GM18858 (cell line): Measurements from ENCODE around the gene SYT2.
"Not testable (repeated sequence)": the region's sequence is repeated elsewhere in the genome, so short reads cannot be mapped to it uniquely, and the experiment has no call there.

Experiments
- ATAC-seq: cut with Tn5 transposase; IDR thresholded peaks from one replicate; pipeline ENCODE4 v1.9.1; 2021; ENCODE audit not compliant: unreplicated experiment

Gene SYT2

DNA sequence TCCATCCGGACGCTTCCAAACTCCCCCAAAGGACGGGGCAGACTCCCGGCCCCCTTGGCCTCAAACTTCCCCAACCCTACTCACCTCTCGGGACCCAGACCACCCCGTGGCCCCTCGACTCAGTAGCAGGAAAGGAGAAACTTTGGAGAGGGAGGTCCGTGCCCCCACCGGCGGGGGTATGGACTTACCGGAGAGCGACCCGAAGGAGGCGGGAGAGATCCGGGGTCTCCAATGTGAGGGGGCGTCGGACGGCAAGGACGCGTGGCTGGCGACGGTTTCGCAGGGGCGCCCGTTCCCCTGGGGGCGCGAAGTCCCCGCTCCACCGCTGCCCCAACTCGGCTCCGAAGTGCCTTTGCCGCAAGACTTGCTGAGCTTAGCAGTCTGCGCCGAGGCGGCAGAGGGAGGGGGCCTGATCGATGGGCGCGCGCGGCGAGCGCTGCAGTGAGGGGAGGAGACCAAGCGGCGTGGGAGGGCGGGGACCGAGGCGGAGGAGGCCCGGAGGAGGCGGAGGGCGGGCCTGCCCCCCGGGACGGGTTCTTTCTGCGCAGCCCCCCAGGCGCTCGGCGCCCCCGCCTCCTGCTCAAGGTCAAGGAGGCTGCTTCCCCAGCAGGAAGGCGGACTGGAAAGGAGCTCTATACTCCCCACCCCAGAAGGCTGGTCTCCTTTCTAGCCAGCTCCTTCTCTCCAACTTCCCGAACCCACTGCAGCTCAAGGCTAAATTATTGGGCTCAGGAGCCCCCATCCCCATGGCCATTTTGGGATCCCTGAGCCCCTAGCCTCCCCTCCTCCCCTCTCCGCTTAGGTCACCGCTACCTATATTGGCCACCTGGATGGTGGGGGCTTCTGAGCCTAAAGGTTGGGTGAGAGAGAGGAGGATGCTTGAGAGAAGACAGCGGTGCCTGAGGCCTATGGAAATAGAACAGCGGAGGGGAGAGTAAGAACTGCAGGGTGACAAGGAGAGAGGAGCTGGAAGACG is at the start of gene SYT2:
Gene SYT2, minus strand, starts transcription at position 385 of the 976 bp plus-strand sequence. CDS start 104,682 bp downstream, outside the sequence.
- ATAC-seq, result no peak

DNA sequence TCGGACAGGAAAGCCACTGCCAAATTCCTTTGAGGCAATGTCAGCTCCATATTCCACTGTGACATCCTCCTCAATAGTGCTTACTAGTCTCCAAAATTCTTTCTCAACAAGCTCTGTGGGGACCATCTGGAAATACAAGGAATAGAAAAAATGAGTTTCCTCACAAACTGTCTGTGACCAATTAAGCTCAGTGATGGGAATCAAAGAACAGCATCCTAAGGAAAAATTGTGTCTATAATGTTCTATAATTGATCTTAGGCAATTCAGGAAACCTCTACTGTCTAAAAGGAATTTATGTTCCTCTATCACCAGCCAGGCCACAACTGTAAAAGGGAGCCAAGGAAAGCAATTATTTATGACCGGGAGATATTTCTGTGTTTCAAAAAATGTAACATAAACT is 46.1 kb upstream of the SYT2 start:
- ATAC-seq, result no peak

DNA sequence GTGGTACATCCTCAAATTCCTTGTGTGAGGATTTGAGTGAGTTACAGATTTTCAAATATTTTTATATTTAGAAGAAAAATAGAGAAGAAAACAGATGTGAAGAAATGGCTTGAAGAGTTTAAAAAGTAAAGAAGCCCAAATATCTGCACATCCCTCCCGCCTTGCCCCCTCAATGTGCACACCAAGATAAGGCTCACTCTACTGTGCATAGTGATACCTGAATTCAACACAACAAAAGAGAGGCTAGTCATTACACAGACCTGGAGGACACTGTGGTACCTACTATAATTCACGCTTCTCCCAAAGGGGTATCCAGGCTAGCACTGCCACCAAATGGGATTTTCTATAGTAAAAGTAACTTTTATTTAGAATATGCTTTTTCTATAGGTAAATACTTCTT is 44.0 kb upstream of the SYT2 start:
- no peak for ATAC-seq

DNA sequence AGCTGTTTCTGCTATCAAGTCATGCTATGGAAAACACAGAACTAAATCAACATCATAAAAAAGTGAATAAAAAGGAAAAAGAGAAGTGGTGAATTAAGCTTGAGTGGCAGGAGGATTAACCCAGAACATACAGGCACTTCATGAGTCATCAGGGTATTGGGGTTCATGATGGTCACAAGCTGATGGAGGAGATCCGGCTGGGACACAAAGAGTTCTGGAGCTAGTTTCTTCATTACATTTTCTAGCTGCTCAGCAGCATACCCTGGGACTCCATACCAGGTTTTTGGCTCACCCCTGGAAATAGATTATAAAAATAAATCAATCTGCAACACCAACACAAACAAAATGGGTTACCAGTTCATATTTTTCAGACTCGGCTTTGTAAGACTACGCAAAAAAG is 42.5 kb upstream of the SYT2 start:
- ATAC-seq, result no peak

DNA sequence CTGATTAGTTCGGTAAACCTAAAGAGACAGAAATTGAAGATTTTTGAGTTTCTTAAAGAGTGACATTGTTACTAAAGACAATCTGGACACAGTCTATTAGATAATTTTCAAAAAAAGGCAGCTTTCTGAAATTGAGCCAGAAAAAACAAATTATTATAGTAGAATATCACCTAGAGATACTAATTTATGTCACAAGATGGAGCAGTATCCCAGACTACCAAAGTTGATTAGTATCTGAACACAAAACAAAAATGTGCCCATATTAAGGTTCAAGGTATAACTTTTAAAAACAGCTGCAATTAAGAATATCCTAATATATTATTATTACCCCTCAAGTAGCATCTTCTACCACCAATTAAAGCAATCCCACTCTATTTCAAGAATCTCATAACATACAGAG is 40.5 kb upstream of the SYT2 start:
- ATAC-seq, result no peak

DNA sequence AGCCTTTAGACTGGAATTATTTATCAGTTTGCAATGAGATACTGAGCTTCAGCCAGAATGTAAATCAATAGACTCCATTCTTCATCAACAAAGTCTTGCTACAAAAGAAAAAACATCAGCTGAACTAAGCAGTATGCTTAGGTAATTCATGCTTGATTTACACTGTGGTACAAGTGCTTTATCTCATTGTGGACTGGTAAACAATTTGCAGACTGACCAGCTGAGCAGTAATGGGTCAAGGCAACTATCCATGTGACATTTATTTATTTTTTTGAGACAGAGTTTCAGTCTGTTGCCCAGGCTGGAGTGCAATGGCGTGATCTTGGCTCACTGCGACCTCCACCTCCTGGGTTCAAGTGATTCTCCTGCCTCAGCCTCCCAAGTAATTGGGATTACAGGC is 39.8 kb upstream of the SYT2 start:
- ATAC-seq, result no peak

DNA sequence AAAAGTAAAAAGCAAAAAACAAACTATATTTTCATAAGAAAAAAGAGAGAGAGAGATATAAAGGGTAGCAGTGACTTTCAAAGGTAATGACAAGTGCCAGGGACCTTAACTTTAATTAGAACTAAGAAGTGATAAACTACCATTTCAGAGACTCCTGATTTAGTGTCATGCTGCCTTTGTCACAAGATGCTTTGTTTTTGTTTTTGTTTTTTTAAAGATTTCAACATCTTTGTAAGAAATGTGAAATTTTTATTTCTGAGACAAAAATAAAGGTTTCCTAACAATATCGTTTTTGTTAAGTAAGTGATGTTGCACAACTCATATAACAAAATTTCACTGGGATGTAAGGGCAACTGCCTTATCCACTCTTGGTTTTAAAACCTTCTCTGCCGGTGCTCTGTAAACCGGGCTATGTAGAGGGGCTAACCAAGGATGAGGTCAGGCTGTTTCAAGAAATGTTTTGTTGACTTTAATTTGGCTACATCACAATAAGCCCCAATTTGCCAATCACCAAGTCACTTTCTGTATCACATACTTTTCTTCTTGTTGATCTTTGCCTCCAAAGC is 35.2 kb upstream of the SYT2 start:
- ATAC-seq, result no peak

DNA sequence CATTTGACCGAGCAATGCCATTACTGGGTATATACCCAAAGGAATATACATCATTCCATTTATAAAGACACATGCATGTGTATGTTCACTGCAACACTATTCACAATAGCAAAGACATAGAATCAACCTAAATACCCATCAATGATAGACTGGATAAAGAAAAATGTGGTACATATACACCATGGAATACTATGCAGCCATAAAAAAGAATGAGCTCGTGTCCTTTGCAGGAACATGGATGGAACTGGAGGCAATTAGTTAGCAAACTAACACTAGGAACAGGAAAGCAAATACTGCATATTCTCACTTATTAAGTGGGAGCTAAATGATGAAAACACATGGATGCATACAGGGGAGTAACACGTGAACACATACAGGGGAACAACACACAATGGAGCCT is 34.5 kb upstream of the SYT2 start:
- not testable (repeated sequence) for ATAC-seq

DNA sequence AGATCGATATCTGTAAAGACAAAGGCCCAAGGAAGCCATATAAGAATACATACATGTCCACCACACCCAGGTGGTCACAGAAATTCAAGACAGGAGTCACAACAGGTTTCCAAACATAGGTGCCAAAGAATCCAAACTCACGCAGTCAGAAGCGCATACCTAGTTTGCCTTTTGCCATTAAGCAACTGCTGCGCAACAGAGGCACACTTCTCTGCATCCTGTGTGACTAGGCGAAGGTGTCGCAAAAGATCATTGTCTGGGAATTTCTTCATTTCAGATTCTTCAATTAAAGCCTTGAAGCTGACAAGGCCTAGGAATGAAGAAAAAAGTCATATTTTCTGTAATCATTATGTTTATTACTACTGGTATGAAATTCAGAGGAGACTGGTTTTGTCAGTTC is 32.2 kb upstream of the SYT2 start:
- no peak for ATAC-seq

DNA sequence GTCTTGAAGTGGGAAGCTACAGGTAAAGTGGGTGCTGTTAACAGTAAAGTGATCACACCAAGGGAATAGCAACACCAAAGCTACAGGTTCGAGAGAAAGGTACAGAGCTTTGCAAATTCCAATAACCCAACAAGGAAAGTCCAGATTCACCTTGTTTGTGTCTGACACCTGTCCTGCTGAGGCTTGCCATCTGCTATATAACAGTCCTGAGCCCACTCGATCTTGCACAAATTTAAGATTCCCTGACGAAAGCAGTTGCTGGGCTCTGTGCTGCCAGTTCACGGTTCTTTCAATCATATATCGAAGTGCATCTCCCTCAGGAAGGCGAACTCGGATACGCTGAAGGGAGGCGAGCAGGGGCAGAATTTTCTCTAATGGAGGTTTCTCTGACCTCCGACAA is 23.0 kb upstream of the SYT2 start:
- no peak for ATAC-seq

DNA sequence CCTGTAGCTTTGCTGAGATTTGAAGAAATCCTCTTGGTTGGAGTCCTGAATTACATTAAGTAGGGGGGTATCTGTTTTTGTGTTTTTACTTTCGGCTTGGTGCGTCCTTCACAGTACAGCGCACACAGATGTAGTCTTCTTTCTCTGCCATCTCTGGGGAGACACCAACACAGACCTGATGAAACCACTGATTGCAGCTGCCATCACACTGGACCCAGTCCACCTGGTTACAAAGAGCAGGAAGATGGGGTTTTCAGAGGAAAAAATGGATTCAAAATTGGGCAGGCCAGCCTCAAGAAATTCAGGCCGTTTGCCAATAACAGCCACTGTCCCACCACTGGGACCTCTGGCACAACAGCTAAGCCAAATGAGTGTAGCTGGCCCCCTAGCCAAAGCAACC is 18.7 kb upstream of the SYT2 start:
- no peak for ATAC-seq

DNA sequence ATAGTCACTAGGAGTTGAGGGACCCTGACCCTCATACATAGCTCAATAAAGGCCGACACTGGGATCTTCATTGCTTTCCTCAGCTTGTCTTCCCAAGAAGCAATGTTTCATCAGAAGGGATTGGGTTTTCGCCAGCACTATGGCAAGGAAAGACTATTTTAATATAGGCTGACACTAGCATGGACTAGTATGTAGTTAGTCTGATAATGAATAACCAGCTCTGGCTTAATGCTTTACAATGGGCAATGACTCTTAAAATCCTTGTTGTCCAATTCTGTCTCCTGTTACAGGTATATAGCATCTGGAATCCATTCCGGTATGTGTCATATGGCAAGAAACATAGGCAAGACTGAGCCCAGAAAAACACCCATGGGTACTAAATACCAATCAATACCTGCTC is 15.3 kb upstream of the SYT2 start:
- ATAC-seq, result no peak

DNA sequence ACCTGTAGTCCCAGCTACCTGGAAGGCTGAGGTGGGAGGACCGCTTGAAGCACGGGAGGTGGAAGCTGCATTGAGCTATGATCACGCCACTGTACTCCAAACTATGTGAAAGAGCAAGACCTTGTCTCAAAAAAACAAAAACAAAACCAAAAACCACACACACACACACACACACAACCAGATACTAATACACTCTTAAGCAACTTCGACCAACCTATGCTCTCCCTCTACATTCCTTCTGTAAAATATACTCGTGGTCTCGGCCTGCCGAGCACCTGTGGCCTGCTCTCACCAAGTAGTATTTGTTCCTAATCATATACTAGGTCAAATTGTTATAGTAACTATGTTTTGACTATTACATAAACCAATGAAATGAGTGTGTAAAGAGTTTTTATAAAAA is 13.5 kb upstream of the SYT2 start:
- no peak for ATAC-seq

DNA sequence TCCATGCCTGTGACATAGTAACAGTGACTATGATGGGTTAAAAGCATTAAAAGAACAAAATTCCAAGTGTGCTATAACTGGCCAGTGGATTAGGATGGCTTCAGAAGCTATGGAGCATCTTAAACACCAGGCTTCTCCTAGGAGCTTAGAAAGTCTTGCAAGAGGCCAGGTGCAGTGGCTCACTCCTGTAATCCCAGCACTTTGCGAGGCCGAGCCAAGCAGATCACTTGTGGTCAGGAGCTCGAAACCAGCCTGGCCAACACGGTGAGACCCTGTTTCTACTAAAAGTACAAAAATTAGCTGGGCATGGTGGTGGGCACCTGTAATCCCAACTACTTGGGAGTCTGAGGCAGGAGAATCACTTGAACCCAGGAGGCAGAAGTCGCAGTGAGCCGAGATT is 12.8 kb upstream of the SYT2 start:
- ATAC-seq, result not testable (repeated sequence)

DNA sequence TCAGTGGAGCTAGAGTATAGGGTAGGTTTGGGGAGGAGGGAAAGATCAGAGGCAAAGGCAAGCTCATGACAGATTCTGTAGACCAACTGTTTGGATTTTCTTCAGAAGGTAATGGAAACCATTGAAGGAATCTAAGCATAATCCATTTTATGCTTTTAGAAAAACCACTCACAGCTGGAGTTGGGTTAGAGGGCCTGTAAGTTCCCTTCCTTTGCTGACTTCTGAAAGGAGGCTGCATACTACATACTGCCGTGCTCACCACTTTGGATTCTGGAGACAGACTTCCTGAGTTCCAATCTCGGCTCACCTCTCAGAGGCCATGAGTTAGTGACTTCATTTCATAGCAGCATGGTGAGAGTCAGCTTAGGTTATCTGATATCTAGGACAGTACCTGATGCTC is 6.4 kb upstream of the SYT2 start:
- no peak for ATAC-seq

DNA sequence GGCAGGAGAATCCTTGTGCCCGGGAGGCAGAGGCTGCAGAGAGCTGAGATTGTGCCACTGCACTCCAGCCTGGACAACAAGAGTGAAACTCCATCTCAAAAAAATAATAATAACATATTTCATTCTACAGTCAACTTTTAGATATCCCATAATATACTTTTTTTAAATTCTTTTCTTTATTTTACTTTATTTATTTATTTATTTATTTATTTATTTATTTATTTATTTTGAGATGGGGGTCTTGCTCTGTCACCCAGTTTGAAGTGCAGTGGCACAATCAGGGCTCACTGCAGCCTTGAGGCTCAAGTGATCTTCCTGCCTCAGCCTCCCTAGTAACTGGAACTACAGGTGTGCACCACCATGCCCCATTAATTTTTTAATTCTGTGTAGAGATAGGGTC is 3.9 kb upstream of the SYT2 start:
- ATAC-seq, result not testable (repeated sequence)

DNA sequence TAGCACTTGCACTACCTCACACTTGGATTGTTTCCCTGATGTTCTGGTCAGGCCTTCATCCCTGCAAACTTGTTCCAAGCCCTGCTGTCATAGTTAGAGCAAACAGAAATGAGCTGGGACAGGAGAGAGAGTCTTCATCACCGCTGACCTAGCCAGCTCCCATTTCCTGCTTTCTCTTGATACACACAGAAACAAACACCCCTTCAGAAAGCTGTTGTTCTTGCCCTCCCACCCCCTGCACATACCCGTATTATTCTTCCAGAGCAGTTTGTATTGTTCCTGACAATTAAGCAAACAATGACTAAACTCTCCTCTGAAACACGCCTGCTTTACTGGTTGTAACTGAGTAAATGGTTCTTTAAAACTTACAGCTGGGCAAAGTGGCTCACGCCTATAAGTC is 2.9 kb upstream of the SYT2 start:
- ATAC-seq, result no peak

DNA sequence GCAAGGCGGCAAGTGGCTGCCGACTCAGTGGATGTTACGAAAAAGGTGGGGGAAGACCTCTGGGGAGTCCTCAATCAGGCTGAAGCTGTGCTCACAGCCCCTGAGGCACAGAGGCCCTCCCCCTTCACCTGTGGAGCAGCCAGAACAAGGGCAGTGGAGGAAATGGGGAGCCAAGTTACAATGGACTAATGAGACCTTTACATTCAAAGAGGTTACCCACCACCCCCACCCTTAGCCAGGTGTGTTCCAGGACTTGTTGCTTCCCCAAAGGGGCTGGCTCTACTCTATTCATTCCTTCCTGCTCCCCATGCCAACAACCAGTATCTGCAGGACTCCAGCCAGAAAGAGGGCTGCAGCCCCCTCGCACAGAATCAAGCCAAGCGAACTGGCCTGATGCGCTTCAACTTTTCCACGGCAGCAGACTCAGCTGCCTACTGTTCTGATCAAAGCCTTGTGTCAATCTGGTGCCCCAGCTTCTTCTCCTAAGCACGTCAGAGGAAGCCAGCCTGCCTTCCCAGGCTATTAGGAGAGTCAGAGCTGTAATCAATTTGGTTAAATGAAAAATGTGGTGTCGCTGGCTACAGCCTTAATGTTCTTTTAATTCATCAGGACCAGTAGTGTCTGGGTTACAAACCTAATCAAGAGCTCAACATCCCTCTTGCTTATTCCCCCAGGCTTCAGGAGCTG is 1.8 kb upstream of the SYT2 start:
- ATAC-seq, result no peak

DNA sequence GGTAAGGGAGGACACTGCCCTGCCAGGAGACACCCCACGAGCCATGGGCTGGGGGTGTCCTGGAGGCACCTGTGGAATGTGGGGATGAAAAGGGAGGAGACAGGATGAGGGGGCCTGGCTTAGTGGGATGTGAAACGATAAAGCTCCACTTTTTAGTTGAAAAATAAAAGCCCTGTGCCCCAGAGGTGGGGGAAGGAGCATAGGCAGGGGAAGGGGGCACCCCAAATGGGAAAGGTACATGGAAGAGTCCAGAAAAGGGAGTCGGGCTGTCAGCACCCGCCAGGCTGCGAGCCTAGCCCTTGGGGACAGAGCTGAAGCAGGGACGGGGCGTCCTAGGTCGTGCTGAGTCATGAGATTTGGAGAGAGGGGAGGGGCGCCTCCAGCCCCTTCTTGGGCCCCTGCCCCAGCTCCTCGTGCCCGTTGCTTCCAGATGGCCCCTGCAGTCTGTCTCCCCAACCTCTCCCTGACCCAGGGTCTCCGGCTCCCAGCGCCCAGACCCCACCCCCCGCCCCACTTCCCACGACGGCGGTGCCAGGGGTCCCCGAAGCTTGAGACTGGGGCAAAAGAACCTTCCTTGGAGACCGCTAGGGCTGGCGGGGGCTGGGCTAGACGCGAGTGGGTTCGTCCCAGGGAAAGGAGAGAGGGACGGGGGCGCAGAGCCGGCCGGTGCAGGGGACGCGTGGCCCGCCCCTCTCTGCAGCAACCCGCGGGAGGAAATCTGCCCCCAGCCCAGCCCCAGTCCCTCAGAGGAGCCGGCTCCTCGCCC is 795 bp downstream of the SYT2 start:
- ATAC-seq, result no peak

DNA sequence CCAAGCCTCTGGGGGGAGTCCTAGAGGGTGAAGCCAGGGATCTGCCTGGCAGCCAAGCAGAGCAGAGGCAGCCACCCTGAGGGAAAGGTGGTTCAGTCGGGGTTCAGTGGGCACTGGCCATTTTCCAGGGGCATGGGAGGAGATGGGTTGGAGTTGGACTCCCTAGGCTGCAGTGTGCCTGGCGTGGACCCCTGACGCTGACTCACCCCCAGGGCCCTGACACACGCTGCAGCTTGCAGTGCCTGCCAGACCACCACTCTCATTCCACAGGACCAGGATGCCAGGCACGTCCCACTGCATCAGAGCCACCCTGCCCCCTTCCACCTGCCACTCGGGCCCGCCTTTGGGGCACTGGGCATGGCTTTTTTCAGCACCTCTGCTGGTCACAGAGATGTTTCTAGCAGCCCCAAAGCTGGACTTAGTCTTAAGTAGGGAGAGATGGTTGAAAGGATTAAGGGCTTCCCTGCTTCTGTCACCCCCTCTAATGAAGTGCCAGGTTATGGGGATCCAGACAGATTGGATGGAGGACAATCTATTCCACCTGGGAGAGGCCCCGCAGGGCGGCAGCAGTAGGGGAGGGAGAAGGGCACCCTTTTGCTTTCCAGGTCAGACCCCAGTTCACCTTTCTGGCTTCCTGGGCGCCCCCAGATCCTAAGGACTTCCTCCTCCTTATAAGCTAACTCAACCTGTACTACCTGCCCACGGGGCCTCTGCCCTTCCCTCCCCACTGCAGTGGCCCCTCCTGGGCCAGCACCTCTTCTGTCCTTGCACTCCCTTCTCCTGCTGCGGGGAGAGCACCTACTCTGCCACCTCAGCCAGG is 1.6 kb downstream of the SYT2 start:
- ATAC-seq, result no peak
